ENCODE measurements around the gene KLF12. TPM values are rescaled to one million over a fixed set of nuclear protein-coding genes. Genes with fewer than 3 reads are reported as not detected.

Gene KLF12
- 18.2 TPM for total RNA-seq
- long read RNA-seq, partial matches to known transcripts: 2 of 12 reads
- long read RNA-seq, other reads (novel, unspliced or antisense): 10 of 12 reads

DNA sequence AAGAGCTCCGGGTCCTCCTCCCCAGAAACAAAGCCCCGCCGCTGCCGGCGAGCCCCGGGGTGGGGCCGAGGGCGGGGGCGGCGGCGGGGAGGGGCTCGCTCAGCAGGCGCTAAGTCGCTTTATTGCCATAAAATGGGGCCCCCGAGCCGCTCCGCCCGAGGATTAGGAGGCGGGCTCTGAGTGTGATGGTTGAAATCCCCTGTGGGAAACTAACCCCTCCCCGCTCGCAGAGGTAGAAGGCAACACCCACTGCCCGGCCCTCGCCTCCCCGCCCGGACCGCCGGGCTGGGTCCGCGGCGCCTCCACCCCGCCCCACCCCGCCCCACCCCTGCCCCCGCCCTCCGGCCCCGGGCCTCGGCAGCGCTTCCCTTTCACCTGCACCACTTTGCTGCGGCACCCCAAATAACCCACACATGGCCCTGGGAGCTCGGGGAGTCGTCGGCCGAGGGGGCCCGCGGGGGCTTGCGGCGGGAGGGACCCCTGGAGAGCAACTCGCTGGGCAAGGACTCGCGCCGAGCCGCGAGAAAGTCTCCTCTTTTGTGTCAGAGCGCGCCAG is at the start of gene KLF12:
KLF12 (minus strand) TSS at position 184 of the 556 bp plus-strand sequence.
- H3K4me3 ChIP-seq: peak within 1 kb of the TSS; percentile 95
- no peaks in the 10 kb centered on the region for H3K36me3 ChIP-seq
- intact Hi-C loops (cut with micrococcal nuclease): loop anchor here (5.0 kb wide), 1 partner anchor 72 kb away; no protein-coding TSS in a partner anchor
- TF ChIP-seq, protein P1, sequence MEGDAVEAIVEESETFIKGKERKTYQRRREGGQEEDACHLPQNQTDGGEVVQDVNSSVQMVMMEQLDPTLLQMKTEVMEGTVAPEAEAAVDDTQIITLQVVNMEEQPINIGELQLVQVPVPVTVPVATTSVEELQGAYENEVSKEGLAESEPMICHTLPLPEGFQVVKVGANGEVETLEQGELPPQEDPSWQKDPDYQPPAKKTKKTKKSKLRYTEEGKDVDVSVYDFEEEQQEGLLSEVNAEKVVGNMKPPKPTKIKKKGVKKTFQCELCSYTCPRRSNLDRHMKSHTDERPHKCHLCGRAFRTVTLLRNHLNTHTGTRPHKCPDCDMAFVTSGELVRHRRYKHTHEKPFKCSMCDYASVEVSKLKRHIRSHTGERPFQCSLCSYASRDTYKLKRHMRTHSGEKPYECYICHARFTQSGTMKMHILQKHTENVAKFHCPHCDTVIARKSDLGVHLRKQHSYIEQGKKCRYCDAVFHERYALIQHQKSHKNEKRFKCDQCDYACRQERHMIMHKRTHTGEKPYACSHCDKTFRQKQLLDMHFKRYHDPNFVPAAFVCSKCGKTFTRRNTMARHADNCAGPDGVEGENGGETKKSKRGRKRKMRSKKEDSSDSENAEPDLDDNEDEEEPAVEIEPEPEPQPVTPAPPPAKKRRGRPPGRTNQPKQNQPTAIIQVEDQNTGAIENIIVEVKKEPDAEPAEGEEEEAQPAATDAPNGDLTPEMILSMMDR (IDR thresholded peaks at IDR 0.05; ENCODE audit: borderline replicate concordance): no peak
- DNase-seq: peak; percentile 88
- no peaks in the 10 kb centered on the region for H3K9me3 ChIP-seq (replicated peaks)
- peak within 1 kb of the TSS; percentile 99 for H3K27ac ChIP-seq (replicated peaks)
- no peaks in the 10 kb centered on the region for H3K27me3 ChIP-seq (ENCODE audit: low read depth)
- H3K4me1 ChIP-seq: peaks cover 62% of the 10 kb centered on the region

DNA sequence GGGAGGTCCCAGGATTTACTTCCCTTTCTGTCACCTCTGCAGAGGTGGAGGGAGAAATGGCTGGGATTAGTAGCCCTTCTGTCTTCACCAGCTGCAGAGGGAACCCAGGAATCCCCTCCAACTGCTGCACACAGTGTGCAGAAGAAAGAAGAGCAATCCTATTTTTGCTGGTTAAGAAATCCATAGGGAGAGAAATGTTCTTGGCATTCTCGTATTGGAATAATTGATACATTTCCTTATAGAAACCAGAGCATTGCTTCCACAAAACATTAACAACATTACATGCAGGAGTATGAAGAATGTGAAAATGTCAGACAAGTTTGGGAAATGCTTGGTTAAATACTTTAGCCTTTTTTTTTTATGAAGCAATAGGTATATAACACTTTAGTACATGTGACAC is 48.3 kb upstream of the KLF12 start:
- no peak for DNase-seq
- Histone ChIP-seq H3K36me3 (no peaks in the 10 kb centered on the region), H3K4me1 (no peaks in the 10 kb centered on the region), H3K27me3 (ENCODE audit: low read depth) (no peaks in the 10 kb centered on the region), H3K27ac (replicated peaks) (no peak overlapping the region), H3K4me3 (no peak overlapping the region), H3K9me3 (replicated peaks) (no peaks in the 10 kb centered on the region)
- intact Hi-C loops (cut with micrococcal nuclease): no loop called here
- TF ChIP-seq, protein P1 (IDR thresholded peaks at IDR 0.05; ENCODE audit: borderline replicate concordance): no peak

DNA sequence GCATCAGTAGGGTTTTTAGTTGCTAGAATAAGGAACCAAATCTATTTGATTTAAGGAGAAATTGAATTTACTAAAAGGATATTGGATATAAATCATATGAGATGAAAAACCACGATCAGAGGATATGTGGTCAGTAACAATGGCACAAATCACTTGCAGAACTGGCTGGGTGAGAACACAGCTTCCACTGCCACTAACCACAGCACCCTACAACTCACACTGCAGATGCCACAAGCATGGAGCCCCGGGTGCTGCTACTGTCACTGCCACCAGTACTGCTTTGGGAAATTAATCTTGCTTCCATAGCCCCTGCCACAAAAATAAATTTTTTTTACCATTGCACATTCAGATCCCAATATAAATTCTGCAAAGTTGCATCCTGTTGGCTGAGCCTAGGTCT is 40.6 kb upstream of the KLF12 start:
- intact Hi-C loops (cut with micrococcal nuclease): no loop called here
- no peaks in the 10 kb centered on the region for H3K27me3 ChIP-seq (ENCODE audit: low read depth)
- TF ChIP-seq, protein P1 (IDR thresholded peaks at IDR 0.05; ENCODE audit: borderline replicate concordance): no peak
- no peaks in the 10 kb centered on the region for H3K36me3 ChIP-seq
- DNase-seq: no peak
- H3K27ac ChIP-seq (replicated peaks): no peak overlapping the region
- H3K9me3 ChIP-seq (replicated peaks): no peaks in the 10 kb centered on the region
- no peak overlapping the region for H3K4me3 ChIP-seq
- H3K4me1 ChIP-seq: no peaks in the 10 kb centered on the region

DNA sequence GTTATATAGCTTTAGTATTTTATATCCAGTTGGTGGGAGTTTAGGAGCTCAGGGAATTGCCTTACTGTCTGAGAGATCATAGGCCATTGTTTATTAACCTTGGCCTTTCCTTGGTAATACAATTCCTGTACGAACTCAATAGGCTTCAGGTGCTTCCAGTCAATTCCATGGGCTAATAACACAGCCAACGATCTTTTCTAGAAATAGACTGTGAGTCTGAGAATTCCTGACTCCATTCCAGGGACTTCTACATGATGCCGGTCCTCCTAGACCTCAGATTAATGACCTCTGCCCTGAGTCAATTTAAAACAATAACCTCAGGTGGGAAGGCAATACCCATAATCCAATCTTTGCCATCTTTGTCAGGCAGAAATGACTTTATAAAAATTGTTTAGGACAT is 39.6 kb upstream of the KLF12 start:
- no peak for DNase-seq
- H3K36me3 ChIP-seq: no peaks in the 10 kb centered on the region
- H3K27me3 ChIP-seq (ENCODE audit: low read depth): no peaks in the 10 kb centered on the region
- H3K4me3 ChIP-seq: no peak overlapping the region
- no peaks in the 10 kb centered on the region for H3K9me3 ChIP-seq (replicated peaks)
- TF ChIP-seq, protein P1 (IDR thresholded peaks at IDR 0.05; ENCODE audit: borderline replicate concordance): no peak
- no peak overlapping the region for H3K27ac ChIP-seq (replicated peaks)
- H3K4me1 ChIP-seq: no peaks in the 10 kb centered on the region
- intact Hi-C loops (cut with micrococcal nuclease): no loop called here

DNA sequence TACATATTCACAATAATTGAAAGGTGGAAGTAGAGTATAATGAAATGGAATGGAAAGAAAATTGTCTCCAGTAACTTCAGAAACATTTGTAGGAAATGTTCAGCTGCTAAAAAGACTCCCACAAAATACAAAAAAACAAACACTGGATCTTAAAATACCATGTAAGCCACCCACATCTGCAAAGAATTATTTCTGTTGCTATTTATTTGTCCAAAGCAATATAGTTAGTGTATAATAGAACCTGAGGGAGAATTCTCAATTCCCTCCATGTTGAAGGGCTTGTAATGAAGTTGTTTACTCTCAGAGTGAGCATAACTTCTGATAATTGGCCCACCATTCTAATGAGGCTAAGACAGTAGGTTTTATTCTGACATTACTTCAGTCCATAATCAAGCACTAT is 37.4 kb upstream of the KLF12 start:
- no peaks in the 10 kb centered on the region for H3K36me3 ChIP-seq
- H3K4me3 ChIP-seq: no peak overlapping the region
- H3K4me1 ChIP-seq: peaks cover 9% of the 10 kb centered on the region
- no peaks in the 10 kb centered on the region for H3K9me3 ChIP-seq (replicated peaks)
- H3K27me3 ChIP-seq (ENCODE audit: low read depth): no peaks in the 10 kb centered on the region
- no peak for DNase-seq
- TF ChIP-seq, protein P1 (IDR thresholded peaks at IDR 0.05; ENCODE audit: borderline replicate concordance): no peak
- H3K27ac ChIP-seq (replicated peaks): no peak overlapping the region
- intact Hi-C loops (cut with micrococcal nuclease): no loop called here
